ENCODE measurements around the gene COBL.

DNA sequence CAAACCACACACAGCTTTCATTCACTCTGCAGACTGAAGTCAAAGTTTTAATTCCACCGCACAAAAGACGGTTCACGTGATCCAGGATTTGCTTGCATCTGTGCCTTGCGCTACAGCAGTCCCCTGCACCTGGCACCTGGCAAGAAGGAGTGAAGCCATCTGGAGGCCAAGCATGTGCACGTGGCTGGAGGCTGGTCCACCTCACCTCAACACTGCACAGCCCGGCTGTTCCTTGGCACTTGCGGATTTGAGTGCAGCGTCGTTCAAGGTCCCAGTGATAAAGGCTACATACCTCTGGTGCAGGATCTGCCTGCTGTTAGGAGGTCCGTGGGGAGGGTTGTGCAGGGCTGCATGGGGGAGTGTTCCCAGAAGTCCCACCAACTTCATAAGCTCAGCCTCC, 285.4 kb downstream of the COBL start:
- TF ChIP-seq CTCF (IDR thresholded peaks at IDR 0.05) = no peak
- TF ChIP-seq POLR2A (IDR thresholded peaks at IDR 0.05) = no peak
